D721Med (cell line): Measurements from ENCODE around the gene SNPH.

Source experiments
- DNase-seq: peaks from one replicate; pipeline ENCODE4 v3.0.0; 2011; ENCODE audit warnings: low spot score; ENCODE audit not compliant: insufficient read length
- FAIRE-seq: peaks from 2 replicates; lab custom pipeline; 2011; peaks lifted over from hg19 to GRCh38; lab: Jason Lieb, UNC
- TF ChIP-seq, protein P1 (sequence below): IDR thresholded peaks from 2 replicates; pipeline ENCODE4 v1.5.1; 2012; ENCODE audit warnings: mild to moderate bottlenecking, control low read depth; ENCODE audit not compliant: insufficient read depth; ENCODE audit errors: missing control alignments

Gene SNPH

DNA sequence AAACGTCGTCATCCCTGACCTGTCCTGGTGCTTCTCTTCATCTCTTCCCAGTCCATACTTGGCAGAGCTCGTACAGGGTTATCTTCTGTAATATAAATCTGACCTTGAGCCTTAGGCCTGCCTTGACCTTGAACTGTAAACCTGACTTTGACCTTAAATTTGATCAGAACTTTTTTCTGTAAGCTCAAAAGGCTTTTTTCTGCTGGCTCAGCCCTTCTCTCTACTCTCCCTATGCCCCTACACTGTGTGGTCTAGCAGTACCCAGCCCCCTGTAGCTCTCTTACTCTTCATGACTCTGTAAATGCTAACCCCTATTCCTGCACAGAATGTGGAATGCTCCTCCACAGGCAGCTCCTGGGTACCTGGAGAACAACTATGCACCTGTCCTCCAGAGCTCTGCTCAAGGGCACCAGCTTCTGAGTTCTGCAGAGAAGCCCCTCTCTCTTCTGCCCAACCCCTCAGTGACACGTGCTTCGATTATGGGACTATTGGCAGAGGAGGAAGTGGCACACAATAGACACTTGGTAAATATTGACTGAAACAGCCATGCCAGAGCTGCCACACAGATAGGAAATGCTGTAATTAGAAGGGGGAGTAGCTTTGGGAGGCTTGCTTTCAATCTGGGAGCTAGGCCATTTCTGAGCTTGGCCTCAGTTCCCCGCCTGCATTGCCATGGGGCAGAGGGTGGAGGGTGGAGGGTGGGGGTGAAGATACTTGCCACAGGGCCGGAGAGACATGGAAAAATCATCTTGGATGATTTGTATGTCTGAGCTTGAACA is 15.4 kb downstream of the SNPH start:
- DNase-seq (no peak), FAIRE-seq (no peak)
- TF ChIP-seq, protein P1, sequence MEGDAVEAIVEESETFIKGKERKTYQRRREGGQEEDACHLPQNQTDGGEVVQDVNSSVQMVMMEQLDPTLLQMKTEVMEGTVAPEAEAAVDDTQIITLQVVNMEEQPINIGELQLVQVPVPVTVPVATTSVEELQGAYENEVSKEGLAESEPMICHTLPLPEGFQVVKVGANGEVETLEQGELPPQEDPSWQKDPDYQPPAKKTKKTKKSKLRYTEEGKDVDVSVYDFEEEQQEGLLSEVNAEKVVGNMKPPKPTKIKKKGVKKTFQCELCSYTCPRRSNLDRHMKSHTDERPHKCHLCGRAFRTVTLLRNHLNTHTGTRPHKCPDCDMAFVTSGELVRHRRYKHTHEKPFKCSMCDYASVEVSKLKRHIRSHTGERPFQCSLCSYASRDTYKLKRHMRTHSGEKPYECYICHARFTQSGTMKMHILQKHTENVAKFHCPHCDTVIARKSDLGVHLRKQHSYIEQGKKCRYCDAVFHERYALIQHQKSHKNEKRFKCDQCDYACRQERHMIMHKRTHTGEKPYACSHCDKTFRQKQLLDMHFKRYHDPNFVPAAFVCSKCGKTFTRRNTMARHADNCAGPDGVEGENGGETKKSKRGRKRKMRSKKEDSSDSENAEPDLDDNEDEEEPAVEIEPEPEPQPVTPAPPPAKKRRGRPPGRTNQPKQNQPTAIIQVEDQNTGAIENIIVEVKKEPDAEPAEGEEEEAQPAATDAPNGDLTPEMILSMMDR, result no peak

DNA sequence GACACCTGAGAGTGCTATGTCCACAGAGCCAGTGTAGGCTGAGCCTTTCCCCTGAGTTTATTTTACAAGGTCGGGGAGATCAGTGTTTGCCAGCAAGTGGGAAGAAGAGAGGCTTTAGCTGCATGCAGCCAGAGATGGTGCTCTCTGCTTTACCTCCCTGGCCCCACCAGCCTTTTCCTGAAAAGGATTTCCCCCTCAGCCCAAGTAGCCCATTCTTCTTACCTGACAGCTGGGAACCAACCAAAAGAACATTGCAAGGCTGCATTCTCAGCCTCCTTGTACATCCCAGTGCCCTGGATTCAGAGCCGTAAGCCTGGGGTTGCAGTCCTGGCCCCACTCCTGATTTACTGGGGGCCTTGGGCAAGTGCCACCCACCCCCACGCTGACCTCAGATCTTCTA is 16.9 kb downstream of the SNPH start:
- TF ChIP-seq, protein P1, result no peak
- FAIRE-seq (no peak), DNase-seq (no peak)

DNA sequence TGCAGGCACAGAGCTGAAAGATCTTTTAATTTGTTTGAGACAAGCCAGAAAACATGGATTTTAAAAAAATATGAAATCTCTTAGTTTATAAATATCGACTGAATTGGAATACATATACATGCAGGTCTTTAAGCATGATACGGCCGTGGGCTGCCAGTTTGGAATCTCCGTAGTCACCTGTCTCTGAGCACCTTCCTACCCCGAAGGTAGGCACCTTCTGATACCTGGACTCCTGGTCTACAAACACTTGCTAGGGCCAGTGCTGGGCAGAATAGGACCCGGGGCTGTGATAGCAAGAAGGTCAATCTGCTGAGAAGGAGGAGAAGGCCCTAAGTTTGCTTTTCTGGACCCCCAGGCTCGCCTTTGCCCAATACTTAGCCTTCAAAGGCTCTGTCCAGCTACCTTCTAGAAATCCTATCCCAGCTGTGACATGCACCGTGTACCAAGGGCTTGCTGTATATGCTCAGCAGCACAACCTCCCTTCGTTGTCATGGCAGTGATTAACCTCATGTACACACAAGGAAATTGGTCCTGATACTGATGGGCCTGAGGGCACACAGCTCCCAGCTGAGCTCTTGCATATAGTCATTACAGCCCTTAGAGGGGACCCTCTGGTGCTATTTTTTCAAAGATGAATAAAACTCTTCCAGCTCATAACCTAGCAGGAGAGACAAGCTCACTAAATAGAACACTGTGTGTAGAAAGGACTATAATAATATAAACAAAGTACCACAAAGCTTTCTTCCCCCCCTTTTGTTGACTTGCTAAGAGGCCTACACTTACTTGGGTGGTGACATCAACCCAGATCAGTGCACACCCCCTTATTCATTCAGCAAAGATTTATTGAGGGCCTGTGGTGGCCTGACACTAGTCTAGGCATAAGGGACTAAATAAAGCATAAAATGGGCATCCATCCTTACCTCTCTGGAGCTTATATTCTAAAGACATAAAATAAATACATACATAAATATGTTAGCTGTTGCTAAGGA is 17.7 kb downstream of the SNPH start:
- no peak for DNase-seq
- FAIRE-seq, result no peak
- TF ChIP-seq, protein P1, result no peak

DNA sequence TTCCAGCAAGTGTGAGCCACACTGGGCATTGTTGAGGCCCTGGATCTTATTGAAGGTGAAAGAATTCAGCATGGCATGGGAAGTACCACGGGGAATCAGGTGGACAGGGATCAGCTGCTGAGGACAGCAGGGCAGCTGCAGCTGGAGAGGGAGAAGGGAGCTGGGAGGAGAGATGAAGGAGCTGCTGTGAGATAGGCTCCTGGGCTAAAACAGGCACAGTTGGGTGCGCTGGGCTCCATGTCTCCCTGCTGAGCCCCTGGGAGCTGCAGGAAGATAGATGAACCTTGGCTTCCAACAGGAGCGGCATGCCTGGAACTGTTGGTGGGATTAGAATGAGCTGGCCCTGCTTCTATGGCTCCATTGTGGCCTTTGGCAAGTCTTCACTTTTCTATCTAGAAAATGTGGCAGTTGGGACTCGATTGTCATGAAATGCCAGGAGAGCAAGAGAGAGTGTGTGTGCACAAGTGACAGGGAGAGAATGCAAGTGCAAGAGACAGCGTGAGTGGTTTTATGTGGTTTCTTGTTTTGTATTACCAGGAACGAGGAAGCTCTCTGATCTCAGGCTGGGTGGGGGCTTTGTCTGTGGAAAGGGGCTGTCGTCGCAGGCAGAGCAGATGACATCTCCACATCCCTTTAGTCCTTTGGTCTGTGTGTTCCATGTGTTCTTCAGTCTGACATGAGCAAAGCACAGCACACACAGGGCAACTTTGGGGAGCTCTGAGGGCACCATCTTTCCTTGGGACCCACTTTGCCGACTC is 20.4 kb downstream of the SNPH start:
- FAIRE-seq, result no peak
- TF ChIP-seq, protein P1, result no peak
- no peak for DNase-seq

DNA sequence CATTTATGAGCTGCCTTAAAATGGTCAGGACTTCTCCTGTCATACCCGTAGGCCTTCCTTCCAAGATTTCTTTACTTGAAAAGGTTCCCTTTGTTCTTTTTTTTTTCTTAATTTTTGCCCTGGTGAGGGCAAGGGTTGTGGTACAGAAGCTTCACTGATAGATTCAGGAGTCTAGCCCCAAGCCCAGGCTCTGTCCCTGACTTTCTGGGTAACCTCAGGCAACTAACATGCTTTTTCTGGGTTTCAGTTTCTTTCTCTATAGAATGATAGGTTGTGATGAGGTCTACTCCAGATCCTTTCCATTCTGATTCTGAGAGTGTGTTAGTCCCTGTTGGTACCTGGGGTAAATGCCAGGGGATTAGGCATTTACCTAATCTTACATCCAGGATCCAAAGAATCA is 21.2 kb downstream of the SNPH start:
- TF ChIP-seq, protein P1, result no peak
- no peak for DNase-seq
- no peak for FAIRE-seq

DNA sequence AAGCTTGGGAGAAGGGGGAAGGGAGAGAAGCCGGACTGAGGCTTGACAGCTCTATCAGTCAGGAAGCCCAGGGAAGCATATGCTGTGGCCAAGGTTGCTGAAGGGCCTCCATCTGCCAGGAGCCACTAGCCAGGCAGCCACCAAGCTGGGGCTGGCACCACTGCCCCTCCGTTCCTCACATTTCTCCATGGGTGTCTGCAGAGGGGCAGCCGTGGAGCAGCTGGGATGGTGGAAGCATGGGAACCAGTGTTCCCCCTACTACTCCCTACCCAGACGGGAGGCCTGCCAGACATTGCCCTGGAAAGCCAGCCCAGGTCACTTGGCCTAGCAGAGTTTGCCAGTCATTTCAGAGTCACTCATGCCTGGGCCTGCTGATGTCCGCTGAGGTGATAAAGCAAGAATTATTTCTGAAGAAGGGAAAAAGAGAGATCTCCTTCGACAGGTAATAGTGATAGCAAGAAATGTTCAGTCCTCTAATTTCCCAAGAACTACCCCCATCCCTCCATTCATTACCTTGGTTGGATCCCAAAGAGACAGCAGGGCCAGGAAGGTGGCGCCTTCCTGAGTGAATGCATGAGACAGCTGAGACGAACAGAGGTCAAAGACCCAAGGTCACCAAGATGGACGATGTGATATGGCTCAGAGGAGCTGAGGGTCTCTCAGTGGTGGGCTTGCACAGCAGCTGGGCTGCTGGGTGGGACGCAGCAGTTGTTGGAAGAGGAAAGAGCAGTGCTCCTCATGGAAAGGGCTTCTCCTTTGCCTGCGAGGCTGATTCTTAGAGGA is 21.9 kb downstream of the SNPH start:
- TF ChIP-seq, protein P1, result no peak

More for the DNA sequence above, 21.9 kb downstream of the SNPH start:
- no peak for FAIRE-seq
- no peak for DNase-seq
